ENCODE results near the gene YEATS2.

YEATS2 gene

DNA sequence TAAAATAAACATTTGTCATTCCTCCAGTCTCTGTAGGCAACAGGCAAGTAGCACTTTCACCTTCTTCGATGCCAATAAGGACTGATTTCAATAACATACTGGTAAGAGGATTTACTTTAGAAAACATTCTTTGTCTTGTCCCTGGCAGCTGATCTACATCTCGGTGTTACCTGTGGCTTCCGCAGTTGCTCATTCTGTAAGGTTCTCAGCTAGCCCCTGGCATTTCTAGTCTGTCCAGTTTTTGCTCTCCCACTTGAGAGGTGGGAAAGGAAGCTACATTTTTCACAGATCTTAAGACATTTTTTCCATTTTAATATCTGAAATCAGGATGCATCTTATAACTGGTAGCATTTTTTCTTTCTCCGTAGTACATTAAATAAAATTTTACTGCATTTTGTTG lies 147.5 kb downstream of the YEATS2 start:
- no peak for DNase-seq

DNA sequence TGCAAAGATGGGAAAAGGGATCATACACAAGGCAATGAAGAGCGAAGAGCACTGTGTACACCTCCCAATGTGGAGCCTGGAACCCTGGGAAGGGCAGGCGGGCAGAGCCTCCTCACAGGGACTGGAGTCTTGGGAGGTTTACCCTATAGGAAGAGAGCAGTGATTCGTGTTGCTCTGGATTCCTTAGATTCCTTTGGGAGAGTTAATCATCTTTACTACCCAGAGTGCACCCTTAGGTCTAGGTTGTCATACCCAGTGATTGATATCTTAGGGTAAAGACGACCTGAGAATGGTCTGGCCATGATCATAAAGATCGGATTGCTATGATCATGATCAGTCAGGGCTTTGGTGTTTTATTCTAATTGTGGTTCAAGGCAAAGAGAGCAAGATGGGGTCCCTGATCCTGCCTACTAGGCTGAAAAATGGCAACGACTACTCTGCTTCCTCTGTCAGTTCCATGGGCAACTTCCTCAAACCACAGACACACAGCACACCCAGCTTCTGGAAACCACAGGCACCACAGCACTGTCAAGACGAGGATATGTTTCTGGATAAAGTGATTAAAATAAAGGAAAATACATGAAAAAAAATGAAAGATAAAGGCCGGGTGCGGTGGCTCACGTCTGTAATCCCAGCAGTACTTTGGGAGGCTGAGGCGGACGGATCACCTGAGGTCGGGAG lies 148.2 kb downstream of the YEATS2 start:
- DNase-seq, result no peak

DNA sequence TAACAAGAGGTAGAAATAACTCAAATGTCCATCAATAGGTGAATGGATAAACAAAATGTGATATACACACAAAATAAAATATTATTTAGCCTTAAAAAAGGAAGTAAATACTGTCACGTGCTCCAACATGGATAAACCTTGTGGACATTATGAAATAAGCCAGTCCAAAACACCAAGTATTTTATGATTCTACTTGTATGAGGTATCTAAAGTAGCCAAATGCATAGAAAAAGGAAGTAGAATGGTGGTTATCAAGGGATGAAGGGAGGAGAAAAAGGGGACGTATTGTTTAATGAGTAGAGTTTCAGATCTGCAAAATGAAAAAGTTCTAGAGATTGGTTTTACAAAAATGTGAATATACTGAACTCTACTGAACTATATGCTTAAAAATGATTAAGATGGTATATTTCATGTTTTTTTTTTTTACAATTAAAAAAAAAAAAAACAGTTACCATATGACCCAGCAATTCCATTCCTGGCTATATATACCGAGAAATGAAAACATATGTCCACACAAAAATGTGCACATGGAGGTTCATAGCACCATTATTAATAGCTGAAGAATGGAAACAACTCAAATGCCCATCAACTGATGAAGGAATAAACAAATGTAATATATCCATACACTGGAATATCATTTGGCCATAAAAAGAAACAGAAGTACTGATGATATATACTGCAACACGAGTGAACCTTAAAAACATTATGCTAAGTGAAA lies 156.9 kb downstream of the YEATS2 start:
- DNase-seq, result no peak

DNA sequence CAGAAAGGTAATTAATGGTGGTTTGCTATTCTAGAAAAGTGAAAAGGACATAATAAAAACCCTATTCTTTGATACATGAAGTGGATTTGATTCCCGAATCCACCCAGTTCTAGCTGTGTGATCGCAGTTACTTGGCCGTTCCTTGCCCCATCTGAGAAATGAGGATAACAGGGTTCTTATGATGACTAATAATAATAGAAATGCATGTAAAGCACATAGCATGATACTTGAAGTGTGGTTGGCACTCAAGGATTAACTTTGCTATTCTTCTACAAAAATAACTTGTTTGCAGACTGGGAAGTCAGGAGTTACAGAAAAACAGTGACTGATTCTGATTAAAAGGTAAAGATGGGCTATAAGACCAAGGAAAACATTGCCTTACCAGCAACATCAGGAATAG lies 160.3 kb downstream of the YEATS2 start:
- DNase-seq, result no peak

Measured in NCI-H524 treated with DMSO at 0.1 percent for 48 hours (cell line).